ENCODE results near the gene TMEM8B.

- no peak for TF ChIP-seq ARNTL (CRISPR knock-in tag; IDR thresholded peaks at IDR 0.05; ENCODE audit: borderline replicate concordance, low read depth)
- no peak for TF ChIP-seq CSDC2 (CRISPR knock-in tag; IDR thresholded peaks at IDR 0.05)
- TF ChIP-seq ZFP30 (CRISPR knock-in tag; IDR thresholded peaks at IDR 0.05), result no peak; the same call in 1 of the 2 replicates
- TF ChIP-seq, protein P1, sequence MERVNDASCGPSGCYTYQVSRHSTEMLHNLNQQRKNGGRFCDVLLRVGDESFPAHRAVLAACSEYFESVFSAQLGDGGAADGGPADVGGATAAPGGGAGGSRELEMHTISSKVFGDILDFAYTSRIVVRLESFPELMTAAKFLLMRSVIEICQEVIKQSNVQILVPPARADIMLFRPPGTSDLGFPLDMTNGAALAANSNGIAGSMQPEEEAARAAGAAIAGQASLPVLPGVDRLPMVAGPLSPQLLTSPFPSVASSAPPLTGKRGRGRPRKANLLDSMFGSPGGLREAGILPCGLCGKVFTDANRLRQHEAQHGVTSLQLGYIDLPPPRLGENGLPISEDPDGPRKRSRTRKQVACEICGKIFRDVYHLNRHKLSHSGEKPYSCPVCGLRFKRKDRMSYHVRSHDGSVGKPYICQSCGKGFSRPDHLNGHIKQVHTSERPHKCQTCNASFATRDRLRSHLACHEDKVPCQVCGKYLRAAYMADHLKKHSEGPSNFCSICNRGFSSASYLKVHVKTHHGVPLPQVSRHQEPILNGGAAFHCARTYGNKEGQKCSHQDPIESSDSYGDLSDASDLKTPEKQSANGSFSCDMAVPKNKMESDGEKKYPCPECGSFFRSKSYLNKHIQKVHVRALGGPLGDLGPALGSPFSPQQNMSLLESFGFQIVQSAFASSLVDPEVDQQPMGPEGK (CRISPR knock-in tag; IDR thresholded peaks at IDR 0.05; ENCODE audit: borderline replicate concordance), result no peak
- no peak for TF ChIP-seq RARB (CRISPR knock-in tag; IDR thresholded peaks at IDR 0.05)
- TF ChIP-seq ZNF8 (CRISPR knock-in tag; IDR thresholded peaks at IDR 0.05), result no peak
- no peak for TF ChIP-seq CREB5 (CRISPR knock-in tag; IDR thresholded peaks at IDR 0.05; ENCODE audit: low read depth)
- no peak for TF ChIP-seq PPARA (CRISPR knock-in tag; IDR thresholded peaks at IDR 0.05; ENCODE audit: borderline replicate concordance)
- no peak for TF ChIP-seq ZNF565 (CRISPR knock-in tag; conservative IDR thresholded peaks at IDR 0.05; ENCODE audit: low read depth)
Observed at GRCh38 chr9:35905912-35906679, 77.1 kb downstream of the TMEM8B start, which contains the start of gene HRCT1.

Data from SK-N-SH treated with all-trans-retinoic acid at 6 μM for 48 hours (cell line).